ENCODE data around the gene PWP1.

PWP1 gene

GRCh38 chr12:107685360-107686248 lies at the start of gene PWP1:
TSS of gene PWP1 (plus strand) at chr12:107685799. CDS start at chr12:107685900, 101 bp downstream.
- DNase-seq, result peak; percentile 83

- no peak for DNase-seq
These were observed 44.4 kb upstream of the PWP1 start for GRCh38 chr12:107641154-107641553.

GRCh38 chr12:107642240-107642639 lies 43.4 kb upstream of the PWP1 start:
- DNase-seq, result no peak

GRCh38 chr12:107645630-107646333 lies 39.8 kb upstream of the PWP1 start:
- no peak for DNase-seq

GRCh38 chr12:107646436-107646835 lies 39.2 kb upstream of the PWP1 start:
- DNase-seq, result no peak

- no peak for DNase-seq
These were observed 35.9 kb upstream of the PWP1 start for GRCh38 chr12:107649661-107650061.

GRCh38 chr12:107650977-107651376 lies 34.6 kb upstream of the PWP1 start:
- DNase-seq, result no peak

GRCh38 chr12:107651571-107652449 lies 33.8 kb upstream of the PWP1 start:
- DNase-seq, result no peak

- DNase-seq, result no peak
These were observed 32.1 kb upstream of the PWP1 start for GRCh38 chr12:107653519-107653918.

- DNase-seq, result no peak
These were observed 30.7 kb upstream of the PWP1 start for GRCh38 chr12:107654873-107655272.

- no peak for DNase-seq
These were observed 30.1 kb upstream of the PWP1 start for GRCh38 chr12:107655281-107656065.

GRCh38 chr12:107656302-107656701 lies 29.3 kb upstream of the PWP1 start:
- no peak for DNase-seq

GRCh38 chr12:107657133-107657532 lies 28.5 kb upstream of the PWP1 start:
- DNase-seq, result no peak

- DNase-seq, result no peak
These were observed 28.0 kb upstream of the PWP1 start for GRCh38 chr12:107657621-107658020.

- no peak for DNase-seq
These were observed 25.4 kb upstream of the PWP1 start for GRCh38 chr12:107660235-107660634.

- no peak for DNase-seq
These were observed 24.7 kb upstream of the PWP1 start for GRCh38 chr12:107660861-107661415.

GRCh38 chr12:107661830-107662229 lies 23.8 kb upstream of the PWP1 start:
- no peak for DNase-seq

- no peak for DNase-seq
These were observed 23.1 kb upstream of the PWP1 start for GRCh38 chr12:107662484-107662883.

GRCh38 chr12:107663277-107663676 lies 22.3 kb upstream of the PWP1 start:
- DNase-seq, result no peak

GRCh38 chr12:107666009-107666408 lies 19.6 kb upstream of the PWP1 start:
- DNase-seq, result no peak

GRCh38 chr12:107667464-107667863 lies 18.1 kb upstream of the PWP1 start:
- DNase-seq, result no peak
